ENCODE data around the gene EHD4. TPM values are rescaled to one million over a fixed set of nuclear protein-coding genes. Genes with fewer than 3 reads are reported as not detected.

The EHD4 gene
- polyA plus RNA-seq, 3 donors = 12.8 to 16.0 (median 14.2) TPM

DNA sequence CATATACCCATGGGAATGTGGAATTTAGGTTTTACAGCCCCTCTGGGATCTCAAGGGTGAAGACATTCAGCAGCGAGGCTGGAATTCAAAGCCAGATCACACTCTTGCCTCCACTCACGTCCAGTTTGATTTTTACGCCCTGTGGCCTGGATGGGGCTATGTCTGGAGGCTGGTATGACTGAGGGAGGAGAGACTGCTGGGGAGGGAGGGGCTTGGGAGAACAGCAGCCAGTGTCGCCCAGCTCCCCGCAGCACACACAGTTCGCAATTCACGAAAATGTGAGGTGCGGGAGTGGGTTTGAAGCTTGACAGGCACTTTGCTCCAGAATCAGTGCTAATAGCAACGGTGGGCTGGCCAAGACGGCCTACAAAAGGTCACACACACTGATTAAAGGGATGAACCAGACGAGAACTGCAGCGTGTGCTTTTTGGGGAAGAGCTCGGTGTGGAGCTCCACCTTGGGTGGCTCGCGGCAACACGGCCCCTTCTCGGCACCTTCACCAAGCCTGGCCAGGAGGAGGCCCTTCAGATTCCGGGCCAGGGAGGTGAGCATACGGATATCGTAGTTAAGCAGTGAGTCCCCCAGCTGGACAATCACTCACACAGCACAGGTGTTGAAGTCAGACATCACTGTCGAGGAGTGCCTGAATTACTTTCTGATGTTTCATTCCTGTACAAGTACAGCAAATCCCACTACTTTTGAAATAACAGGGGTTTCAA, 16.4 kb downstream of the EHD4 start:
- H3K4me2 ChIP-seq (replicated peaks; ENCODE audit: extremely low read depth, low read length, poor library complexity, severe bottlenecking) = no peak overlapping the region
- H3K27me3 Mint-ChIP-seq (ENCODE audit: low read depth in 3 of 3) = no peaks in the 10 kb centered on the region
- H3K79me2 ChIP-seq (ENCODE audit: insufficient read depth, low read length) = peaks cover 79% of the 10 kb centered on the region
- WGBS (ENCODE audit: insufficient coverage) = 95% methylated on average over 19 of the region's 21 CpGs
- no peak for TF ChIP-seq CTCF (IDR thresholded peaks at IDR 0.05)
- no peaks in the 10 kb centered on the region for H3K27me3 ChIP-seq (ENCODE audit: control insufficient read depth in 2 of 2, insufficient read depth in 2 of 2, low read length in 2 of 2)
- H3K27ac Mint-ChIP-seq = peak overlapping the region in 2 of 7 donors; percentile 32 to 66
- no peaks in the 10 kb centered on the region for H3K4me1 ChIP-seq (ENCODE audit: control insufficient read depth in 1 of 2, insufficient read depth in 2 of 2, low read length in 2 of 2)
- H3K36me3 ChIP-seq (replicated peaks in 1 of 2; ENCODE audit: control insufficient read depth in 1 of 2, insufficient read depth in 2 of 2, low read length in 2 of 2) = peaks cover 37 to 58% of the 10 kb centered on the region in 2 donors
- H3K4me3 Mint-ChIP-seq = no peak overlapping the region
- DNase-seq = no peak
- H3K9ac ChIP-seq (ENCODE audit: insufficient read depth, low read length, poor library complexity, severe bottlenecking) = no peak overlapping the region
- no peak overlapping the region for H3K4me3 ChIP-seq (replicated peaks in 1 of 3; ENCODE audit: low read depth in 2 of 3, low read length in 3 of 3)
- no peak overlapping the region for H3K27ac ChIP-seq (ENCODE audit: low read depth in 1 of 2, low read length in 2 of 2)
- intact Hi-C loops (cut with micrococcal nuclease) = no loop called here
- no peaks in the 10 kb centered on the region for H3K9me3 ChIP-seq (replicated peaks in 1 of 2; ENCODE audit: control insufficient read depth in 1 of 2, insufficient read depth in 1 of 2, low read length in 2 of 2)
- peaks cover 68% of the 10 kb centered on the region for H4K20me1 ChIP-seq (ENCODE audit: insufficient read depth, low read length)
- peaks cover 11% of the 10 kb centered on the region for H3K4me1 Mint-ChIP-seq
- H3K36me3 Mint-ChIP-seq = peaks cover 59 to 66% of the 10 kb centered on the region in 2 donors
- H3K9me3 Mint-ChIP-seq = no peaks in the 10 kb centered on the region
- no peak overlapping the region for H2AFZ ChIP-seq (ENCODE audit: insufficient read depth, low read depth, low read length, poor library complexity, severe bottlenecking)

DNA sequence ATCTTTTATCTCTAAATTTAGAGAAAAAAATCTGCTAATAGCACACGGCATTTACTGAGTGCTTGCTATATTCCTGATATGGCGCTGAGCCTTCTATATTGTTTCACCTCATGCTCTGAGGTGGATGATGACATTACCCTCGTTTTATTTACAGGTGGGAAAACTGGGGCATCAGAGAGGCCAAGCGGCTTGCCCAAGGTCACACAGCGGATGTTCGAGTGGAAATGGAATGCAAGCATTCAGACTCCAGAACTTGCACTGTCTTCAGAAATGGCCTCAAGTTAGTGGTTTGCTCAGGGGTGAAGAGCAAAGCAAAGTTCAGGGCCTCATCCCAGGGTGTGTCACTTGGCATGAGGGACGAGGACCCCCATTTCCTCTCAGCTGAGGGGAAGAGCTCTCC, 17.3 kb downstream of the EHD4 start:
- H3K9me3 ChIP-seq (replicated peaks in 1 of 2; ENCODE audit: control insufficient read depth in 1 of 2, insufficient read depth in 1 of 2, low read length in 2 of 2) = no peaks in the 10 kb centered on the region
- H3K4me3 ChIP-seq (replicated peaks in 1 of 3; ENCODE audit: low read depth in 2 of 3, low read length in 3 of 3) = no peak overlapping the region
- peaks cover 61% of the 10 kb centered on the region for H4K20me1 ChIP-seq (ENCODE audit: insufficient read depth, low read length)
- Mint-ChIP-seq H3K27ac (peak overlapping the region in 3 of 7 donors; percentile 6 to 61 (median 33)), H3K4me1 (peaks cover 15% of the 10 kb centered on the region), H3K9me3 (no peaks in the 10 kb centered on the region), H3K4me3 (no peak overlapping the region), H3K27me3 (ENCODE audit: low read depth in 3 of 3) (no peaks in the 10 kb centered on the region), H3K36me3 (peaks cover 66 to 71% of the 10 kb centered on the region in 2 donors)
- H3K27me3 ChIP-seq (ENCODE audit: control insufficient read depth in 2 of 2, insufficient read depth in 2 of 2, low read length in 2 of 2) = no peaks in the 10 kb centered on the region
- H3K36me3 ChIP-seq (replicated peaks in 1 of 2; ENCODE audit: control insufficient read depth in 1 of 2, insufficient read depth in 2 of 2, low read length in 2 of 2) = peaks cover 41 to 67% of the 10 kb centered on the region in 2 donors
- DNase-seq = no peak
- no peak overlapping the region for H3K27ac ChIP-seq (ENCODE audit: low read depth in 1 of 2, low read length in 2 of 2)
- intact Hi-C loops (cut with micrococcal nuclease) = no loop called here
- peaks cover 72% of the 10 kb centered on the region for H3K79me2 ChIP-seq (ENCODE audit: insufficient read depth, low read length)
- no peak for TF ChIP-seq CTCF (IDR thresholded peaks at IDR 0.05)
- H2AFZ ChIP-seq (ENCODE audit: insufficient read depth, low read depth, low read length, poor library complexity, severe bottlenecking) = no peak overlapping the region
- H3K4me2 ChIP-seq (replicated peaks; ENCODE audit: extremely low read depth, low read length, poor library complexity, severe bottlenecking) = no peak overlapping the region
- WGBS (ENCODE audit: insufficient coverage) = 100% methylated on average over 1 of the region's 7 CpGs
- H3K4me1 ChIP-seq (ENCODE audit: control insufficient read depth in 1 of 2, insufficient read depth in 2 of 2, low read length in 2 of 2) = peaks cover 0 to 2% of the 10 kb centered on the region in 2 donors
- H3K9ac ChIP-seq (ENCODE audit: insufficient read depth, low read length, poor library complexity, severe bottlenecking) = no peak overlapping the region

All from CD14-positive monocyte (primary cell).